HuH-7.5 (cell line): ENCODE data around the gene DNAJC13.
A peak's percentile ranks its signal among the peaks of the same experiment; 100 is the strongest.

Experiments
- DNase-seq: peaks from one replicate; pipeline ENCODE4 v3.0.0; 2011; ENCODE audit warnings: low spot score

The DNAJC13 gene

GRCh38 chr3:132486099-132486498 is 68.8 kb downstream of the DNAJC13 start:
- no peak for DNase-seq

GRCh38 chr3:132488151-132488550 is 70.8 kb downstream of the DNAJC13 start:
- no peak for DNase-seq

GRCh38 chr3:132499071-132499470 is 81.8 kb downstream of the DNAJC13 start:
- DNase-seq, result no peak

- DNase-seq, result no peak
Observed at GRCh38 chr3:132503559-132503958, 86.3 kb downstream of the DNAJC13 start.

GRCh38 chr3:132504375-132504933 is 87.2 kb downstream of the DNAJC13 start:
- DNase-seq, result no peak

- DNase-seq, result no peak
Observed at GRCh38 chr3:132507657-132508056, 90.4 kb downstream of the DNAJC13 start.

GRCh38 chr3:132509096-132509495 is 91.8 kb downstream of the DNAJC13 start:
- DNase-seq, result no peak

GRCh38 chr3:132509506-132509905 is 92.2 kb downstream of the DNAJC13 start:
- DNase-seq, result no peak

- DNase-seq, result no peak
Observed at GRCh38 chr3:132513057-132513456, 95.8 kb downstream of the DNAJC13 start.

GRCh38 chr3:132517311-132517710 is 100.0 kb downstream of the DNAJC13 start:
- DNase-seq, result no peak

- no peak for DNase-seq
Observed at GRCh38 chr3:132519914-132520313, 102.6 kb downstream of the DNAJC13 start.

GRCh38 chr3:132521901-132522300 is 104.6 kb downstream of the DNAJC13 start:
- no peak for DNase-seq

- DNase-seq, result no peak
Observed at GRCh38 chr3:132522353-132522752, 105.1 kb downstream of the DNAJC13 start.

- no peak for DNase-seq
Observed at GRCh38 chr3:132530624-132531023, 113.3 kb downstream of the DNAJC13 start.

- DNase-seq, result peak; percentile 27
Observed at GRCh38 chr3:132535575-132536441, 118.5 kb downstream of the DNAJC13 start.

- no peak for DNase-seq
Observed at GRCh38 chr3:132536442-132537153, 119.3 kb downstream of the DNAJC13 start.

- DNase-seq, result no peak
Observed at GRCh38 chr3:132537297-132537696, 120.0 kb downstream of the DNAJC13 start.

- DNase-seq, result no peak
Observed at GRCh38 chr3:132538072-132538471, 120.8 kb downstream of the DNAJC13 start.

GRCh38 chr3:132539681-132540080 is 122.4 kb downstream of the DNAJC13 start:
- DNase-seq, result no peak

GRCh38 chr3:132542577-132542976 is 125.3 kb downstream of the DNAJC13 start:
- DNase-seq, result no peak

- DNase-seq, result no peak
Observed at GRCh38 chr3:132543011-132543739, 125.9 kb downstream of the DNAJC13 start.

GRCh38 chr3:132544130-132544529 is 126.8 kb downstream of the DNAJC13 start:
- DNase-seq, result no peak
